HK-2 (cell line): ENCODE results near the gene RLIM.
"Not testable (repeated sequence)": the region's sequence is repeated elsewhere in the genome, so short reads cannot be mapped to it uniquely, and the experiment has no call there.

ENCODE experiments used
- DNase-seq: peaks from one replicate; pipeline ENCODE4 v3.0.0-alpha.2; 2018; ENCODE audit not compliant: unreplicated experiment

Gene RLIM

GRCh38 chrX:74614093-74614909 lies at the start of gene RLIM:
RLIM (minus strand) TSS chrX:74614624; CDS start chrX:74595977, 18,647 bp downstream.
- DNase-seq, result peak; percentile 96

GRCh38 chrX:74656079-74656745 lies 41.8 kb upstream of the RLIM start:
- DNase-seq, result peak; percentile 27

GRCh38 chrX:74654953-74655352 lies 40.5 kb upstream of the RLIM start:
- not testable (repeated sequence) for DNase-seq

- DNase-seq, result no peak
Observed at GRCh38 chrX:74636749-74637314, 22.4 kb upstream of the RLIM start.

- peak; percentile 18 for DNase-seq
Observed at GRCh38 chrX:74613370-74614092, 893 bp downstream of the RLIM start.

GRCh38 chrX:74606799-74607198 lies 7.6 kb downstream of the RLIM start:
- DNase-seq, result no peak

- DNase-seq, result no peak
Observed at GRCh38 chrX:74606342-74606741, 8.1 kb downstream of the RLIM start.

- no peak for DNase-seq
Observed at GRCh38 chrX:74603040-74603439, 11.4 kb downstream of the RLIM start.

- DNase-seq, result no peak
Observed at GRCh38 chrX:74602142-74602541, 12.3 kb downstream of the RLIM start.

GRCh38 chrX:74593593-74593992 lies 20.8 kb downstream of the RLIM start:
- DNase-seq, result no peak

- no peak for DNase-seq
Observed at GRCh38 chrX:74585766-74586165, 28.7 kb downstream of the RLIM start.

GRCh38 chrX:74579597-74580198 lies 34.7 kb downstream of the RLIM start:
- no peak for DNase-seq

GRCh38 chrX:74578137-74578536 lies 36.3 kb downstream of the RLIM start:
- no peak for DNase-seq

- no peak for DNase-seq
Observed at GRCh38 chrX:74557378-74557777, 57.0 kb downstream of the RLIM start.

GRCh38 chrX:74551934-74552333 lies 62.5 kb downstream of the RLIM start:
- no peak for DNase-seq

GRCh38 chrX:74550295-74550802 lies 64.1 kb downstream of the RLIM start:
- DNase-seq, result peak; percentile 85

GRCh38 chrX:74546984-74547383 lies 67.4 kb downstream of the RLIM start:
- no peak for DNase-seq

GRCh38 chrX:74545880-74546523 lies 68.4 kb downstream of the RLIM start:
- no peak for DNase-seq

GRCh38 chrX:74540635-74541249 lies 73.7 kb downstream of the RLIM start:
- DNase-seq, result no peak

- DNase-seq, result peak; percentile 59
Observed at GRCh38 chrX:74536832-74537371, 77.5 kb downstream of the RLIM start.
